Neural crest cell (in vitro differentiated cells): Measurements from ENCODE around the gene ACKR3. TPM values are rescaled to one million over a fixed set of nuclear protein-coding genes. Genes with fewer than 3 reads are reported as not detected.
A peak's percentile ranks its signal among the peaks of the same experiment; 100 is the strongest.

Experiments
- DNase-seq: peaks from one replicate; pipeline ENCODE4 v3.0.0; 2021; ENCODE audit warnings: low read depth, mixed read lengths, low spot score
- H3K27ac Mint-ChIP-seq: one replicate; pipeline ENCODE4 v1.8.0; 2021; ENCODE audit warnings: mild to moderate bottlenecking, mixed read lengths; ENCODE audit not compliant: unreplicated experiment
- H3K27me3 Mint-ChIP-seq: 2 replicates; pipeline ENCODE4 v1.8.0; 2021; ENCODE audit warnings: low read depth, mild to moderate bottlenecking, mixed read lengths
- H3K36me3 Mint-ChIP-seq: 2 replicates; pipeline ENCODE4 v1.8.0; 2021; ENCODE audit warnings: low read depth, mild to moderate bottlenecking, mixed read lengths
- H3K4me1 Mint-ChIP-seq: 2 replicates; pipeline ENCODE4 v1.8.0; 2021; ENCODE audit warnings: mixed read lengths
- H3K4me3 Mint-ChIP-seq: one replicate; pipeline ENCODE4 v1.8.0; 2021; ENCODE audit warnings: mild to moderate bottlenecking, mixed read lengths
- H3K9me3 Mint-ChIP-seq: 2 replicates; pipeline ENCODE4 v1.8.0; 2021; ENCODE audit warnings: mixed read lengths
- total RNA-seq: library from RNA; stranded (reverse); gene quantifications from 2 replicates; pipeline ENCODE4 v1.2.1, GENCODE V29; 2021
- TF ChIP-seq, protein P1 (sequence below): fragments of 200-600 bp; sonication (generic); conservative IDR thresholded peaks from 2 replicates; pipeline ENCODE4 v1.5.0; 2021; ENCODE audit warnings: antibody characterized with exemption, mild to moderate bottlenecking

ACKR3 gene
- total RNA-seq, 1 donor from 2014 or later, result 24.5 TPM

DNA sequence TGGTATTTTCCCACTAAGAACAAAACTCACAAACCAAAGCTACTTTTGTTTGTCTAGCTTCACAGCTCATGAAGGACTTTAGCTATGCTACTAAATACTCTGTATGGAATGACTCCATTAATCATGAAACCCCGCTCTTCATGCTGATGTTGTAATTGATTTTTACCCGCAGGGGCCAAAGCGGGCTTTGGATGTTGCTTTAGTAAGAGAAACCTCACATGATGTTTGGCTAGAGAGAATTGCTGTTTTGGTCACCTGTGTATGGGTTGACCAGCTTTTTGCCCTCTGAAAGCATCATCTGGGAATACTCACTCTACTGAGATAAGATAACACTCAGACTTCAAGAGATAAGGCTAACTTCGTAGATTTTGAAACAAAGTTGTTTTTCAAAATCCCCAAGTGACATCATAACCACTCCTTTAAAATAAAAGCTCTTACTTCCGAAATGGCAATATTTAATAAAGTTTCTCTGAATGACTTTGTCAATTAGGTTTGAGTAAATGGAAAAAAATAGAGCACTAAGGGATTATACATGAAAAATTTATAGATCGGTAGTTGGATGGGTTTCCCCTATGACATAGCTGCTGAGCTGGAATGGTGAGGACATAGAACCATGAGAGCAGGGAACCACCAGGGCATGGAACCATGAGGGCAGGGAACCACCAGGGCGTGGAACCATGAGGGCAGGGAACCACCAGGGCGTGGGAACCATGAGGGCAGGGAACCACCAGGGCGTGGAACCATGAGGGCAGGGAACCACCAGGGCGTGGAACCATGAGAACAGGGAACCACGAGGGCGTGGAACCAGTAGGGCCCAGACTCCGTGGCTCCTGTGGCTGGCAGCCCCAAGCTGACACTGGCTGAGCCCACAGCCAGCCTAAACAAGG lies 31.9 kb downstream of the ACKR3 start:
- no peak overlapping the region for H3K4me3 Mint-ChIP-seq
- H3K36me3 Mint-ChIP-seq, result peaks cover 4% of the 10 kb centered on the region
- H3K9me3 Mint-ChIP-seq, result peaks cover 4% of the 10 kb centered on the region
- peaks cover 3% of the 10 kb centered on the region for H3K27me3 Mint-ChIP-seq
- TF ChIP-seq, protein P1, sequence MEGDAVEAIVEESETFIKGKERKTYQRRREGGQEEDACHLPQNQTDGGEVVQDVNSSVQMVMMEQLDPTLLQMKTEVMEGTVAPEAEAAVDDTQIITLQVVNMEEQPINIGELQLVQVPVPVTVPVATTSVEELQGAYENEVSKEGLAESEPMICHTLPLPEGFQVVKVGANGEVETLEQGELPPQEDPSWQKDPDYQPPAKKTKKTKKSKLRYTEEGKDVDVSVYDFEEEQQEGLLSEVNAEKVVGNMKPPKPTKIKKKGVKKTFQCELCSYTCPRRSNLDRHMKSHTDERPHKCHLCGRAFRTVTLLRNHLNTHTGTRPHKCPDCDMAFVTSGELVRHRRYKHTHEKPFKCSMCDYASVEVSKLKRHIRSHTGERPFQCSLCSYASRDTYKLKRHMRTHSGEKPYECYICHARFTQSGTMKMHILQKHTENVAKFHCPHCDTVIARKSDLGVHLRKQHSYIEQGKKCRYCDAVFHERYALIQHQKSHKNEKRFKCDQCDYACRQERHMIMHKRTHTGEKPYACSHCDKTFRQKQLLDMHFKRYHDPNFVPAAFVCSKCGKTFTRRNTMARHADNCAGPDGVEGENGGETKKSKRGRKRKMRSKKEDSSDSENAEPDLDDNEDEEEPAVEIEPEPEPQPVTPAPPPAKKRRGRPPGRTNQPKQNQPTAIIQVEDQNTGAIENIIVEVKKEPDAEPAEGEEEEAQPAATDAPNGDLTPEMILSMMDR, result no peak
- DNase-seq, result no peak
- H3K27ac Mint-ChIP-seq, result no peak overlapping the region
- H3K4me1 Mint-ChIP-seq, result peaks cover 21% of the 10 kb centered on the region

DNA sequence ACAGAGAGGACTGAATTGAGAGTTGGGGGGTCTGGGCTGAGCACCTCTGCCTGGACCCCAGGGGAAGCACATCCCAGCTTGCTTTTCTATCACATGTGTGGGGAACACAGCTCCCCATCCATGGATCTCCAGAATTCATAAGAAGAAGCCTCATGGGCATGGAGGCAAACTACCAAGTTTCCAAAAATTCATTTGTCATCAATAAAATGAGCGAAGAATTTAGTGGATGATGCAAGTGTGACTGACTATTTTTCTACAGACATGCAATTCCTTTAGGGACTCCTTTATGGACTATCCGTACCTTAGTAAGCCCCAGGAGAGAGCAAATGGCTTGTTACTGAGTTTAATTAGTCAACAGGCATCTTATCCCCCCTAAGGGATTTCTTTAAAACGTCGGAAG lies 33.1 kb downstream of the ACKR3 start:
- Mint-ChIP-seq H3K4me1 (peaks cover 28% of the 10 kb centered on the region), H3K4me3 (no peak overlapping the region), H3K27me3 (peaks cover 3% of the 10 kb centered on the region), H3K27ac (no peak overlapping the region), H3K9me3 (peaks cover 5% of the 10 kb centered on the region), H3K36me3 (peaks cover 5% of the 10 kb centered on the region)
- TF ChIP-seq, protein P1, result no peak
- DNase-seq, result no peak

DNA sequence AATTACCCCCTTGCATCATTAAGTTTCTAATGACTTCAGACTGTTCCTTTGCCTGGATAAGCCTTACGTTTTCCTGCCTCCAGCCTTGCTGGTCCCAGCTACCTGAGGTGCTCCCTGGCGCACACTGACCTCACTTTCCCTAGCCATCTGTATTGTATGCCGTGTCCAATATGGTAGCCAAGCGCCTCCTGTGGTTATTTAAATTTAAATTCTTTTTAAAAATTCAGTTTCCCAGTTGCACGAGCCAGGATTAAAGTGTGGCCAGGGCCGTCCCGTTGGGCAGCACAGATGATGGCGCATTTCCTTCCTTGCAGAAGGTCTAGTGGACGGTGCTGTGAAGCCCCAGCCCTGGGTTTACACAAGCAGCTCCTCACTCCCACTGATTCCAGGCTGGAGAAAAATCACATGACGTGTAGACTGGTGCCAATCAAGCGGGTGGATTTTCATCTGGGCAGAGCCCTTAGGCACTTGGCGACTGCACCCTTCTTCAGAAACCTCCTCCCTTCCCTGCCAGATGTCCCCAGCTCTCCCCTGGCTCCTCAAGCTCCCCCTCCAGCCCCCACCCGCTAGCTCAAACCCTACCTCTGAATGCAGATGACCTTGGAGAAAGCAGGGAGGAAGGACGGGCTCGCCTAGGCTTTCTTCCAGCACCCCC lies 33.9 kb downstream of the ACKR3 start:
- Mint-ChIP-seq H3K36me3 (peaks cover 5% of the 10 kb centered on the region), H3K4me3 (no peak overlapping the region), H3K4me1 (peaks cover 29% of the 10 kb centered on the region), H3K27ac (no peak overlapping the region), H3K27me3 (peaks cover 3% of the 10 kb centered on the region), H3K9me3 (peaks cover 5% of the 10 kb centered on the region)
- TF ChIP-seq, protein P1, result no peak
- DNase-seq, result no peak

DNA sequence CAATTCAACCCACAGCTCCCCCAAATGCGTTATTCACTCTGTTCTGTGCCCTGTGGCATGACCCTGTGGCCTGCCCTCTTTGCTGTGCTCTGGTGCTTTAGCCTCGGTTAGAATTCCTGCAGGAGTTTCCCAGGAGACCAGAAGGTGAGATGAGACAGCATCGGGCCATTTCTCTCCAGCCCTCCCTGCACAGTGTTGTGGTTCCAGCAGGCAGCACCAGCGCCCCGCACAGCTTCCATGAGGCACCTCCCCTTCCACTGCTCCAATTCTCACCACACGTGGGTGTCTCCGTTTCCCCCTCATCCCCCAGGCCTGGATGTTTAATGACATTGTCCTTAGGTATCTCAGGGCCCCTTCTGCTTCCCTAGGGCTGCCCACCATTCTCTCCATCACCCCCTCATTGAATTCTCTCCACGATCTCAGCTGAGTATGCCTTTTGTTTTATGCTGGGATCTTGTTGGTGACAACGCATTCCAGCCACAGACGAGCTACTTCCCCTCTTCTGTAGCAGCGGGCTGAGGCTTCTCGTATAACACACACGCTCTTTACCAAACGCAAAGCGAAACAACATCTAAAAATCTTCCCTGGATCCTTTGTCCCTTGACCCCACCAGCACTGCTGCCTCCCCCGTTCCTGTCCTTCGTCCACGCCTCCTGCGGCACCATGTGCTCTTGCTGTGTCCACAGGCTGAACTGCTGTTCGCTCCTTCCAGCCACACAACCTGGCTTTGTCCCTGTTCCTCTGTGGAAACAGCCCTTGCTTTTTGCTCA lies 35.1 kb downstream of the ACKR3 start:
- peaks cover 5% of the 10 kb centered on the region for H3K36me3 Mint-ChIP-seq
- TF ChIP-seq, protein P1, result no peak
- peaks cover 3% of the 10 kb centered on the region for H3K27me3 Mint-ChIP-seq
- no peak for DNase-seq
- H3K9me3 Mint-ChIP-seq, result peaks cover 5% of the 10 kb centered on the region
- peaks cover 29% of the 10 kb centered on the region for H3K4me1 Mint-ChIP-seq
- H3K4me3 Mint-ChIP-seq, result no peak overlapping the region
- peak overlapping the region; percentile 54 for H3K27ac Mint-ChIP-seq

DNA sequence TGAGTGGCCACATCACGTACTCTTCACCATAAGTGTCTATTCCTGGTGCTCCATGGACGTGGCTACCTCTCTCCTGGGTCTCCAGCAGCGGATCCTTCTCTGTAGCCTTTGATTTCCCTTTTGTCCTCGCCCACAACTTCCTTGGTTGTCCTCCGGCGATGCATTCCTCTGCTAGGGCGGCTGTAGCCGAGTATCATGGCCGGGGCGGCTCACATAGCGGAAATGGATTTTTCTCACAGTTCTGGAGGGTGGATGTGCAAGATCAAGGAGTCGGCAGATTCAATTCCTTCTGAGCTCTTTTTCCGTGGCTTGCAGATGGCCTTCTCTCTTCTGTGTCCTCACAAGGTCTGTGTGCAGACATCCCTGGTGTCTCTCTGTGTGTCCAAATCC lies 35.7 kb downstream of the ACKR3 start:
- peak overlapping the region; percentile 7 for H3K27ac Mint-ChIP-seq
- peaks cover 5% of the 10 kb centered on the region for H3K9me3 Mint-ChIP-seq
- H3K4me3 Mint-ChIP-seq, result no peak overlapping the region
- H3K27me3 Mint-ChIP-seq, result peaks cover 3% of the 10 kb centered on the region
- peaks cover 5% of the 10 kb centered on the region for H3K36me3 Mint-ChIP-seq
- DNase-seq, result no peak
- peaks cover 29% of the 10 kb centered on the region for H3K4me1 Mint-ChIP-seq
- TF ChIP-seq, protein P1, result no peak
